Measurements from ENCODE around the gene SLC6A13. TPM values are rescaled to one million over a fixed set of nuclear protein-coding genes. Genes with fewer than 3 reads are reported as not detected.
"Not testable (repeated sequence)": the region's sequence is repeated elsewhere in the genome, so short reads cannot be mapped to it uniquely, and the experiment has no call there.

Gene SLC6A13
- polyA plus RNA-seq, 2 of the 4 experiments (the other 2 are of a cell fraction), result 0.43 to 0.49 TPM

- TF ChIP-seq FOSL2 (IDR thresholded peaks at IDR 0.05), result no peak
- TF ChIP-seq FOSL2 (CRISPR knock-in tag; IDR thresholded peaks at IDR 0.05), result no peak
- no peak for TF ChIP-seq BCL3 (IDR thresholded peaks at IDR 0.05)
- no peak for TF ChIP-seq RCOR1 (IDR thresholded peaks at IDR 0.05; ENCODE audit: low read depth, low read length)
- no peak for TF ChIP-seq SREBF2 (IDR thresholded peaks at IDR 0.05)
- TF ChIP-seq EHMT2 (IDR thresholded peaks at IDR 0.05; ENCODE audit: low read depth), result no peak
- TF ChIP-seq HOXA7 (CRISPR knock-in tag; IDR thresholded peaks at IDR 0.05), result no peak
- peak; percentile 83 for TF ChIP-seq SMC3 (IDR thresholded peaks at IDR 0.05)
- TF ChIP-seq TFCP2L1 (CRISPR knock-in tag; IDR thresholded peaks at IDR 0.05), result no peak
- peak; percentile 44 to 67; a peak in 4 of 5 replicates for TF ChIP-seq RAD21 (conservative IDR thresholded peaks at IDR 0.05 in 1 of 2, IDR thresholded peaks at IDR 0.05 in 1 of 2)
- TF ChIP-seq, protein P1, sequence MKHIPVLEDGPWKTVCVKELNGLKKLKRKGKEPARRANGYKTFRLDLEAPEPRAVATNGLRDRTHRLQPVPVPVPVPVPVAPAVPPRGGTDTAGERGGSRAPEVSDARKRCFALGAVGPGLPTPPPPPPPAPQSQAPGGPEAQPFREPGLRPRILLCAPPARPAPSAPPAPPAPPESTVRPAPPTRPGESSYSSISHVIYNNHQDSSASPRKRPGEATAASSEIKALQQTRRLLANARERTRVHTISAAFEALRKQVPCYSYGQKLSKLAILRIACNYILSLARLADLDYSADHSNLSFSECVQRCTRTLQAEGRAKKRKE (CRISPR knock-in tag; IDR thresholded peaks at IDR 0.05; ENCODE audit: low read depth), result no peak
- TF ChIP-seq, protein P2, sequence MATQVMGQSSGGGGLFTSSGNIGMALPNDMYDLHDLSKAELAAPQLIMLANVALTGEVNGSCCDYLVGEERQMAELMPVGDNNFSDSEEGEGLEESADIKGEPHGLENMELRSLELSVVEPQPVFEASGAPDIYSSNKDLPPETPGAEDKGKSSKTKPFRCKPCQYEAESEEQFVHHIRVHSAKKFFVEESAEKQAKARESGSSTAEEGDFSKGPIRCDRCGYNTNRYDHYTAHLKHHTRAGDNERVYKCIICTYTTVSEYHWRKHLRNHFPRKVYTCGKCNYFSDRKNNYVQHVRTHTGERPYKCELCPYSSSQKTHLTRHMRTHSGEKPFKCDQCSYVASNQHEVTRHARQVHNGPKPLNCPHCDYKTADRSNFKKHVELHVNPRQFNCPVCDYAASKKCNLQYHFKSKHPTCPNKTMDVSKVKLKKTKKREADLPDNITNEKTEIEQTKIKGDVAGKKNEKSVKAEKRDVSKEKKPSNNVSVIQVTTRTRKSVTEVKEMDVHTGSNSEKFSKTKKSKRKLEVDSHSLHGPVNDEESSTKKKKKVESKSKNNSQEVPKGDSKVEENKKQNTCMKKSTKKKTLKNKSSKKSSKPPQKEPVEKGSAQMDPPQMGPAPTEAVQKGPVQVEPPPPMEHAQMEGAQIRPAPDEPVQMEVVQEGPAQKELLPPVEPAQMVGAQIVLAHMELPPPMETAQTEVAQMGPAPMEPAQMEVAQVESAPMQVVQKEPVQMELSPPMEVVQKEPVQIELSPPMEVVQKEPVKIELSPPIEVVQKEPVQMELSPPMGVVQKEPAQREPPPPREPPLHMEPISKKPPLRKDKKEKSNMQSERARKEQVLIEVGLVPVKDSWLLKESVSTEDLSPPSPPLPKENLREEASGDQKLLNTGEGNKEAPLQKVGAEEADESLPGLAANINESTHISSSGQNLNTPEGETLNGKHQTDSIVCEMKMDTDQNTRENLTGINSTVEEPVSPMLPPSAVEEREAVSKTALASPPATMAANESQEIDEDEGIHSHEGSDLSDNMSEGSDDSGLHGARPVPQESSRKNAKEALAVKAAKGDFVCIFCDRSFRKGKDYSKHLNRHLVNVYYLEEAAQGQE (IDR thresholded peaks at IDR 0.05), result no peak
- no peak for TF ChIP-seq POLR2A (IDR thresholded peaks at IDR 0.05; ENCODE audit: low read length)
- TF ChIP-seq CHD2 (IDR thresholded peaks at IDR 0.05; ENCODE audit: low read length, partially characterized antibody), result no peak
- TF ChIP-seq CHD4 (IDR thresholded peaks at IDR 0.05; ENCODE audit: borderline replicate concordance), result no peak
These were observed 73.6 kb downstream of the SLC6A13 start (continued) for GRCh38 chr12:188910-189621.

- DNase-seq (ENCODE audit: low read depth in 1 of 2, low spot score in 1 of 2); FAIRE-seq; POLR2A ChIA-PET; H3K9me3 ChIP-seq; H3K4me1 ChIP-seq: not testable (repeated sequence)
- H3K4me3 ChIP-seq, result peak overlapping the region; percentile 56
- CTCF ChIA-PET, result interaction anchor here (0.6 to 4.3 kb wide), 20 partner anchors 9 to 103 kb away, joined by 3 to 24 read pairs (median 6); no protein-coding TSS in a partner anchor
- peak overlapping the region; percentile 98 for H3K4me2 ChIP-seq
- peak overlapping the region; percentile 73 to 85; a peak in 5 of 6 replicates for H3K27ac ChIP-seq
- WGBS (ENCODE audit: missing lambda C conversion rate), result 91% methylated on average over 37 of the region's 53 CpGs
- peak; percentile 5 to 21; a peak in 4 of 6 replicates for ATAC-seq
These were observed 74.4 kb downstream of the SLC6A13 start for GRCh38 chr12:187986-188909.

DNA sequence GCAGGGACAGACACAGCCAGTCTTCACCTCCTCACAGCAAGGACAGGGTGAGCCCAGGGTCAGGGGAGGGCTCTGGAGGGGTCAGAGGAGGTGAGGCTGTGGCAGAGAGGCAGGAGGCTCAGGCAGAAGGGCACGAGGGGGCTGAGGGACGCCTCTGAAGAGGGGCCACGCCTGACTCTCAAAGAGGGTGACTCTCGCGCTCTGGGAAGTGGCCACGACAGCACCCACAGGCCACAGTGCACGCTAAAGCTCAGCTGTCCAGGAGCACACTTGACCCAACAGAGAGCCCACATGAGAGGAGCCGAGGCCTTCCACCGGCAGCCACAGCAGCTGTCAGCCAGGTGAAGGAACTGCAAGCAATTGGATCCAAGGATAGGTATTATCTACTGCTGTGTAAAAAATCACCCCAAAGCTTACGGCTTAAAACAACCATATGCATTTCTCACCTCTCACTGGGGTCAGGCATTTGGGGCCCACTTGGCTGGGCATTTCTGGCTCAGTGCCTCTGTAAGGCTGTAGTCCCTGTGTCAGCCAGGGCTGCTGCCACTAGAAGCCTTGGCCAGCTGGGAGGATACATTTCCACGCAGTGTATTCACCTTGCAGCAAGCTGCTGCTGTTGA, 76.5 kb downstream of the SLC6A13 start:
- TF ChIP-seq RFX5 (IDR thresholded peaks at IDR 0.05), result no peak
- TF ChIP-seq ZC3H11A (IDR thresholded peaks at IDR 0.05), result no peak
- no peak for TF ChIP-seq POLR2A (IDR thresholded peaks at IDR 0.05; ENCODE audit: low read length)
- no peak for TF ChIP-seq MAZ (IDR thresholded peaks at IDR 0.05; ENCODE audit: borderline replicate concordance, low read depth, low read length)
- TF ChIP-seq ZFP36 (IDR thresholded peaks at IDR 0.05; ENCODE audit: borderline replicate concordance, partially characterized antibody), result no peak
- TF ChIP-seq MYC (IDR thresholded peaks at IDR 0.05; ENCODE audit: borderline replicate concordance, low read length), result no peak
- TF ChIP-seq CEBPB (IDR thresholded peaks at IDR 0.05), result no peak
- ChIA-PET CTCF (interaction anchor here (0.6 to 2.1 kb wide), 5 partner anchors 8 to 33 kb away, joined by 3 to 11 read pairs (median 3); no protein-coding TSS in a partner anchor), POLR2A (no interaction called here)
- no peak for DNase-seq (ENCODE audit: low read depth in 1 of 2, low spot score in 1 of 2)
- WGBS (ENCODE audit: missing lambda C conversion rate), result 75% methylated on average over 11 of the region's 11 CpGs
- H3K27ac ChIP-seq, result no peak overlapping the region
- H3K4me2 ChIP-seq, result no peak overlapping the region
- H3K4me3 ChIP-seq, result no peak overlapping the region
- H3K4me1 ChIP-seq, result peaks cover 11% of the 10 kb centered on the region
- H3K9me3 ChIP-seq, result no peaks in the 10 kb centered on the region
- ATAC-seq, result no peak
- no peak for FAIRE-seq
